Frontal cortex (tissue), 4 donors: ENCODE data around the gene NUP210L. TPM values are rescaled to one million over a fixed set of nuclear protein-coding genes. Genes with fewer than 3 reads are reported as not detected.

Source experiments
- DNase-seq, 2 donors: peaks; one replicate each; pipeline ENCODE4 v3.0.0; 2012; ENCODE audit warnings: low spot score in 2 of 2
- FAIRE-seq: peaks from 2 replicates; lab custom pipeline; 2012; peaks lifted over from hg19 to GRCh38; lab: Jason Lieb, UNC
- total RNA-seq: library from RNA; depleted of rRNA; stranded (reverse); fragments of >200 nt; gene quantifications from one replicate; pipeline ENCODE4 v1.2.3, GENCODE V29; 2014
- donor health status: control.
- donor health status: control.
- donor health status: control.

Gene NUP210L
- 0.41 TPM for total RNA-seq

GRCh38 chr1:154154534-154155191 lies at the start of gene NUP210L:
TSS of gene NUP210L (minus strand) at chr1:154155073.
- DNase-seq: peak in 1 of 2 donors; percentile 17
- FAIRE-seq: no peak

- FAIRE-seq (no peak), DNase-seq (no peak)
These were observed 44.6 kb upstream of the NUP210L start for GRCh38 chr1:154199563-154199879.

- FAIRE-seq: no peak
These were observed 44.1 kb upstream of the NUP210L start for GRCh38 chr1:154198756-154199562.

DNA sequence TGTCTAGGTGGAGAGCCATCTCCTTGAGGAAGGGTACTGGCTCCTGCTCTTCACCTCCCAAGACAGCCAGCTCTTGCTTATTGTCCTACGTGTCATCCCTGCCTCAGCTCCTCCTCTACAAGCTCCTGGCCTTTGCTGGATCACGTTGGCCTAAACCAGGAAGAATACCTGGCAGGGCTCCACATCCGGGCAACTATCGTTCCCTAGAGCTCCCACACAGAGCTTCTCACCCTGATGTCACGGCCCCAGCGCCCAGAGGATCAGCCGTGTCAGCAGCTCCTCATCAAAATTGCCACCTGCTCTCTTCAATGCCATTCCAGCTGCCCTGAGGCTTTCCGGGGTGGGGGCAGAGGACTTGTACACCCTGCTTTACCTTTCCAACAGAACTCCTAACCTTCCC lies 38.9 kb upstream of the NUP210L start:
- FAIRE-seq (no peak), DNase-seq (no peak)

More at GRCh38 chr1:154198756-154199562, 44.1 kb upstream of the NUP210L start:
- peak in 1 of 2 donors; percentile 54 for DNase-seq

GRCh38 chr1:154192476-154192875 lies 37.6 kb upstream of the NUP210L start:
- no peak for FAIRE-seq
- DNase-seq: no peak

GRCh38 chr1:154191990-154192461 lies 37.2 kb upstream of the NUP210L start, which contains the start of gene TPM3:
TSS of gene TPM3 (minus strand) at chr1:154192100. CDS start at chr1:154192018, 82 bp downstream.
- DNase-seq: no peak
- no peak for FAIRE-seq

DNA sequence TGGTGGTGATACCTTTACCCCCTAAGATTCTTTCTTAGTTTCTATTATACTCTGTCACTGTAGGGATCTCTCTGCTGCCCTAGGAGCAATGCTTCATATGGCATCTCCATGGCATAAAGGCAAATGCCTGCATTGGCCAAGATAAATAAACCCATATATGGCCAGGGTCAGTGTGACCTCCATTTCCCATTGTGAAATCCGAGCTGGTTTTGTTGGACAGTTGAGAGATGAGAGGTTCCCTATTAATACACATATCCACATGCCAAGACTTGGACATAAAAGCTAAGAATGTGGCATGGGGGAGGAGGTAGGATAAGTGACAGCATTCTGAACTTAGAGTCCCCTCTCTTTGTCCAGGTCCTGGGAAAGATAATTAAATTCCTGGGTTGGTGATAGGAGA lies 35.7 kb upstream of the NUP210L start:
- FAIRE-seq (no peak), DNase-seq (no peak)

DNA sequence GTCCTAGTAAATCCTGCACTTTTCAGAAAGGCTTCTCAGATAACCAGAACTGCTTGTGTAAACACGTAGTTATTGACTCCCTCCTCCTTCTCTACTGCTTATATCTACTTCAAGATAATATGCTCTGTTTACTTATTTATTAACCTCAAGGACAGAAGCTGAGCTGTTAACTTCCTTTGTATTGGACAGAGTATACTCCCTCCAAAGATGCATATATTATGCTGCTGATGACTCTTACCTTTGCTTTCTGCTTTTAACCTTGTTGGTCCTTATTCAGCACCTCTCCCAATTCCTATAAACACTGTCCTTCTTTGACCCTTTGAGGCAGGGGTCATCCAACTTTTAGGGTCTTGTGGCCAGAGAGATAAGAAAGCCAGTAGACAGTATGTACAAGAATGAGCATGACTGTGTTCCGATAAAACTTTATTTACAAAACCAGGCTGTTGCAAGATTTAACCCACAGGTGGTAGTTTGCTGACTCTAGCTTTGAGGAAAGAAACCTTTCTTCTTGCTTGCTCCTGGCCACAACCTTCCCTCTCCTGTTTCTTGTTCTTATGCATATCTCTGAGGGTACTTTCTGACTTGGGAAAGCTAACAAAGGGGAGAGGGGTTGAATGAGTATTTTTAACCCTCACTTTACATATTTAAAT lies 32.1 kb upstream of the NUP210L start:
- FAIRE-seq (no peak), DNase-seq (no peak)

DNA sequence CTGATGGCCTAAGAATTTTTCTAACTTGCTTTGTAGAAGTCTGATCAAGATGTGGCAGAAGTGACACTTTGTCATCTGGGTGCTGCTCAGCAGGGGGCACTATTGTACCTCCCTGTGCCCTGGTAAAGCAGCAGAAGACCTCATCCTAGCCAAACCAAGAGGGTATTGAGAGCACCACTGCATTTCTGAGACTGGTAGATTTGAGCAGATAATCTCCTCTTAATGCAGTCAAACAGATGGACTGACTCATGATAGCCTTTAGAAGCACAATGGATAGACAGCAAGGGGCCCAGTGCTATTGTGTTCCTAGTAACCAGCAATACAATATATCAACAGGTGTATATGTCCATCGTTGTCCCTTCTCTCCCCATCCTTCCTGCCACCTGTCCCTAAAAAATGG lies 31.3 kb upstream of the NUP210L start:
- no peak for FAIRE-seq
- no peak for DNase-seq

- FAIRE-seq (no peak), DNase-seq (peak; percentile 78 to 96)
These were observed 28.4 kb upstream of the NUP210L start for GRCh38 chr1:154183046-154183915.

GRCh38 chr1:154182344-154183045 lies 27.6 kb upstream of the NUP210L start:
- peak in 1 of 2 donors; percentile 54 for DNase-seq
- no peak for FAIRE-seq

DNA sequence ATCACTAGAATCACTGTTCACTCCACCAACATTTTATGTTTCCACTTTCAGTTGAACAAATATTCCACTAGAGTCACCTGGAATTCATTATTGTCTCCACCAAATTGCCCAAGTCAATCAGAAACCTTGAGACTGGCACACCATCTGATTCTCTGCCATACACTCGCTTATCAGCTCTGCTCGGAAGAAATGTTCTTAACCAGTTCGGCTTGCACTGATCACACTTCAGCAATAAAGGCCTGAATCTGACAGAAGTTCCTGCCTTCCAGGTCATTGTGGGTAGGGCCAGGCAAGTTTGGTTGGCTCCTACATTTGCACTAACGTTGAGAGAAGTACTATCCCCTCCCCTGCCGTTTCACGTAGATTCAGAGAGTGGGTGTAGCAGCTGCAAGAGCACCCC lies 27.1 kb upstream of the NUP210L start:
- FAIRE-seq (no peak), DNase-seq (no peak)

- DNase-seq: no peak
- no peak for FAIRE-seq
These were observed 25.2 kb upstream of the NUP210L start for GRCh38 chr1:154179946-154180687.

GRCh38 chr1:154178911-154179811 lies 24.3 kb upstream of the NUP210L start:
- no peak for FAIRE-seq

GRCh38 chr1:154178013-154178412 lies 23.1 kb upstream of the NUP210L start:
- FAIRE-seq (no peak), DNase-seq (no peak)

More at GRCh38 chr1:154178911-154179811, 24.3 kb upstream of the NUP210L start:
- DNase-seq: no peak

GRCh38 chr1:154176337-154176736 lies 21.5 kb upstream of the NUP210L start:
- FAIRE-seq (no peak), DNase-seq (no peak)

DNA sequence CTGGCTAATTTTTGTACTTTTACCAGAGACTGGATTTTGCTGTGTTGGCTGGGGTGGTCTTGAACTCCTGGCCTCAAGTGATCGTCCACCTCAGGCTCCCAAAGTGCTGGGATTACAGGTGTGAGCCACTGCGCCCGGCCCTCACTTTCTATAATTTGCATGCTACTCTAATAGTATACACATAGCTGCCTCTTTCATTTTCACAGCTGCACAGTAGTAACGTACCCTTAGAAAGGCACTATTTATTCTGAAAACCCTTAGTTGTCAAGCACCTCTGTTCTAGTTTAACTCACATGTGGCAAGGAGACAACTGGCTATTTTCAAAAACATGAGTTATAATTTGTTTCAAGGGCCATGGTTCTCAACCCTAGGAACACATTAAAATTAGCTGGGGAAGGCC lies 19.8 kb upstream of the NUP210L start:
- no peak for FAIRE-seq
- DNase-seq: no peak
